Cardiac fibroblast (primary cell): ENCODE measurements around the gene CASP2.

Experiments
- DNase-seq, 2 donors: peaks; one replicate each; pipeline versions ENCODE4 v3.0.0 to v3.0.0-alpha.2; 2010; ENCODE audit warnings: low read depth in 2 of 2
- H3K4me3 ChIP-seq, 2 donors: replicated peaks in 1 of 2; 1 replicate in 1 of 2; 2 replicates in 1 of 2; pipeline ENCODE4 v1.5.1; 2011; ENCODE audit warnings: low read depth in 2 of 2, low read length in 2 of 2, mild to moderate bottlenecking in 2 of 2, moderate library complexity in 1 of 2
- TF ChIP-seq, protein P1 (sequence below): IDR thresholded peaks from one replicate; pipeline ENCODE4 v1.5.1; 2011; ENCODE audit warnings: low read depth, mild to moderate bottlenecking, low read length, inconsistent platforms

Gene CASP2

DNA sequence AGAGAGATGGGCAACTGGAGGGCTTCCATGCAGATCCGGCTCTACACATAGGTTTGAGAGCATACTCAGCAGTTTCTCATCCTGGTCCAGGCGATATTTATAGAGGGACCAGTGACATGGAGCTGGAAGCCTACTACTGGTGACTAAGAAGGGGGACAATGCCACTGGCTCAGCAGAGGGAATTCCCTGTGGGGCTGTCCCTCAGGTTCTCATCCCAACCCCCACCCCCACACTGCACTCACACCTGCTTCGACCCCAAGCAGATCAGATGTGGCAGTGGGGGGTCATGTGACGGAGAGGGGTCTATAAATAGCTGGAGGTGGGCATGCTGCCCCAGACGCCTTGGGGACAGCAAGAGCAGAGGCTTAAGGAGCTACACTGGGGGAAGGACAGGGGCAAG, 27.6 kb downstream of the CASP2 start, which contains the start of gene CLCN1:
Gene CLCN1 (plus strand): TSS at position 336 of the 400 bp plus-strand sequence. CDS start 102 bp downstream, outside the sequence.
- TF ChIP-seq, protein P1, sequence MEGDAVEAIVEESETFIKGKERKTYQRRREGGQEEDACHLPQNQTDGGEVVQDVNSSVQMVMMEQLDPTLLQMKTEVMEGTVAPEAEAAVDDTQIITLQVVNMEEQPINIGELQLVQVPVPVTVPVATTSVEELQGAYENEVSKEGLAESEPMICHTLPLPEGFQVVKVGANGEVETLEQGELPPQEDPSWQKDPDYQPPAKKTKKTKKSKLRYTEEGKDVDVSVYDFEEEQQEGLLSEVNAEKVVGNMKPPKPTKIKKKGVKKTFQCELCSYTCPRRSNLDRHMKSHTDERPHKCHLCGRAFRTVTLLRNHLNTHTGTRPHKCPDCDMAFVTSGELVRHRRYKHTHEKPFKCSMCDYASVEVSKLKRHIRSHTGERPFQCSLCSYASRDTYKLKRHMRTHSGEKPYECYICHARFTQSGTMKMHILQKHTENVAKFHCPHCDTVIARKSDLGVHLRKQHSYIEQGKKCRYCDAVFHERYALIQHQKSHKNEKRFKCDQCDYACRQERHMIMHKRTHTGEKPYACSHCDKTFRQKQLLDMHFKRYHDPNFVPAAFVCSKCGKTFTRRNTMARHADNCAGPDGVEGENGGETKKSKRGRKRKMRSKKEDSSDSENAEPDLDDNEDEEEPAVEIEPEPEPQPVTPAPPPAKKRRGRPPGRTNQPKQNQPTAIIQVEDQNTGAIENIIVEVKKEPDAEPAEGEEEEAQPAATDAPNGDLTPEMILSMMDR = no peak
- no peak for DNase-seq
- no peak within 1 kb of the TSS for H3K4me3 ChIP-seq

DNA sequence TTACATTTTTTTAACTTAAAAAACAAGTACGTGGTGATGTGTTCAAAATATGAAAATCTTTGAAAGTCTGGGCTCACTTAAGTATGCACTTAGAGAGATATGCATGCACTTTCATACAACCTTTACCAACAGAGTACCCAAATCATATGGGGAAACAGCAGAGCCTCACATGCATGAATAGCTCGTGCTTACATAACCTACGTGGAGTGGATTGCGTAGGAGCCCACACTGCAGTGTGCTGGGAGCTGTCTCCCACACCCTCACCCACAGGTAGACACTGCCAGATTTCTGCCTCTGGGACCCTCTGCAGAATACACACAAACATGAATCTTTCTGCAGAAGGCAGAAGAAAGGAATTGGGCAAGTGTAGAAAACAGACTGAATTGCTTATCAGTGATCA, 28.3 kb downstream of the CASP2 start:
- no peak overlapping the region for H3K4me3 ChIP-seq
- DNase-seq = no peak
- TF ChIP-seq, protein P1 = no peak

DNA sequence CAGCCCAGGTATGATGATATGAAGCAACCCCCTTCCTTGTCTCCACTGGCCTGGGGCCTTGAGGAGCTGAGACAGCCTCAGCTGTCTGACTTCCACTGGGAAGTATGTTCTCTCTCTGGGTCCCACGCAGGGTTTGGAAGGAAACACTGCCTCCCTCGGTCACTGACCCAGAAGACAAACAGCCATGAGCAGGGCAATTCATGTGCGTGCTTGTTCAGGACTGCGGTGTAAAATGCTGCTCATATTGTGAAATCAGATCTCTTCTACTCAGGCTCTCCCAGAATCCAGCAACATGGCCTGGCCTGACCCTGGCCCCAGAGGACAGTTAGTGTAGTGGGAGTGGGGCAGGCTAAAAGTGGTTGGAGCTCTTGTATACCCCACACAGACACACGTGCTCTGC, 30.5 kb downstream of the CASP2 start:
- TF ChIP-seq, protein P1 = no peak
- H3K4me3 ChIP-seq = no peak overlapping the region
- DNase-seq = peak; percentile 59 to 75

DNA sequence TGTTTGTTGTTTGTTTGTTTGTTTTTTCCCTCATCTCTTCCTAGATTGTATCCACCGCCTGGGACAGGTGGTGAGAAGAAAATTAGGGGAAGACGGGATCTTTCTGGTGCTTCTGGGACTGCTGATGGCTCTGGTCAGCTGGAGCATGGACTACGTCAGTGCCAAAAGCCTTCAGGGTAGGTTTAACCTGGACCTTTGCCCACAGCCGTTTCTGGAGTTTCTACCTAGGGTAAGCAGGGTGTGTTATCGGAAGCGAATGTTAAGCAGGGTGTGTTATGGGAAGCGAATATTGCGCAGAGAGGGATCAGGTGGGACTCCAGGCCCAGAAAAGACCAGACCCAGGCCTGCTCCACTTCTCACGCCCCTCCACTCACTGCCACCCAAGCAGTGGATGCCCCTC, 32.5 kb downstream of the CASP2 start:
- no peak for DNase-seq
- no peak overlapping the region for H3K4me3 ChIP-seq
- TF ChIP-seq, protein P1 = no peak

DNA sequence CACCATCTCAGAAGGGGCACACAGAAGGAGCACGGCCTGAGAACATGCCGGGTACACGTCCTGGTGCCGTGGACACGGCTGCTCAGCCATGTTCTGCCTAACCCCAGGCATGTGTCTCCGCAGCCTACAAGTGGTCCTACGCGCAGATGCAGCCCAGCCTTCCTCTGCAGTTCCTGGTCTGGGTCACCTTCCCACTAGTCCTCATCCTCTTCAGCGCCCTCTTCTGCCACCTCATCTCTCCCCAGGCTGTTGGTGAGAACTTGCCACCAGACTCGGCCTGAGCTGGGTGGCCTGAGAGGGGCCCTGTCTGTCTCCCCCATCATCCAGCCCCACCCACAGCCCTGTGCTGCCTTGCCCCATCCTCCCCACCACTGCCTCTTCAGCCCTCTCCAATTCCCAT, 33.1 kb downstream of the CASP2 start:
- TF ChIP-seq, protein P1 = no peak
- DNase-seq = no peak
- H3K4me3 ChIP-seq = no peak overlapping the region

DNA sequence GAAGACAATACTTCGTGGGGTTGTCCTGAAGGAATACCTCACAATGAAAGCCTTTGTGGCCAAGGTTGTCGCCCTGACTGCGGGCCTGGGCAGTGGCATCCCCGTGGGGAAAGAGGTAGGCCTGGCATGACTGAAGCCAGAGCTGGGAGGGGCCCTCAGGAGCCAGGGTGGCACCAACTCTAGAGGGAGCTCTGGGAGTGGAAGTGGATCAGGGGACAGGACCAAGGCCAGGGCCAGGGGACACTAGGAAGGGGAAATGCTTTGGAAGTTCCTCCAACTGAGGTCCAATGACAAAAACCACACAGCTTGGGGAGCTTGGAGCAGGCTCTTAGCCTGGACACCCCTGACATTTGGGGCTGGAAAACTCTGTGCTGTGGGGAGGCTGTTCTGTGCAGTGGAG, 33.6 kb downstream of the CASP2 start:
- DNase-seq = peak in 1 of 2 donors; percentile 7
- TF ChIP-seq, protein P1 = peak; percentile 17

More for the DNA sequence above, 33.6 kb downstream of the CASP2 start:
- H3K4me3 ChIP-seq = no peak overlapping the region
